HepG2 (cell line): ENCODE measurements around the gene C18orf63. TPM values are rescaled to one million over a fixed set of nuclear protein-coding genes. Genes with fewer than 3 reads are reported as not detected.

ENCODE experiments used
- FOXA3 ChIP-seq: IDR thresholded peaks from 2 replicates; pipeline ENCODE4 v1.6.1; 2016; ENCODE audit warnings: missing genetic modification reagents, missing compliant biosample characterization
- GLI4 ChIP-seq: sonication (generic); formaldehyde crosslinking; IDR thresholded peaks from 2 replicates; pipeline ENCODE4 v1.5.1; 2020; ENCODE audit warnings: missing genetic modification reagents, mild to moderate bottlenecking, moderate library complexity, borderline replicate concordance
- HDAC1 ChIP-seq: sonication (generic); formaldehyde crosslinking; IDR thresholded peaks from 2 replicates; pipeline ENCODE4 v1.5.1; 2020; ENCODE audit warnings: mild to moderate bottlenecking, missing genetic modification reagents
- HMG20B ChIP-seq: conservative IDR thresholded peaks from 2 replicates; pipeline ENCODE4 v1.6.1; 2016; ENCODE audit warnings: missing genetic modification reagents, missing compliant biosample characterization
- HNRNPLL ChIP-seq: fragments of 200-400 bp; formaldehyde crosslinking; IDR thresholded peaks from 2 replicates; pipeline ENCODE4 v1.6.1; 2017; ENCODE audit warnings: mild to moderate bottlenecking, low read depth, low read length; ENCODE audit not compliant: poor library complexity, severe bottlenecking
- KDM2A ChIP-seq: sonication (generic); formaldehyde crosslinking; IDR thresholded peaks from 2 replicates; pipeline ENCODE4 v1.4.0; 2020; ENCODE audit warnings: low read depth, missing genetic modification reagents, borderline replicate concordance
- MED1 ChIP-seq: sonication (generic); formaldehyde crosslinking; IDR thresholded peaks from 2 replicates; pipeline ENCODE4 v1.4.0; 2020; ENCODE audit warnings: missing genetic modification reagents
- MTA1 ChIP-seq: sonication (generic); formaldehyde crosslinking; IDR thresholded peaks from 2 replicates; pipeline ENCODE4 v1.4.0; 2020; ENCODE audit warnings: missing genetic modification reagents, mild to moderate bottlenecking, borderline replicate concordance
- MTA3 ChIP-seq: sonication (generic); formaldehyde crosslinking; IDR thresholded peaks from 2 replicates; pipeline ENCODE4 v1.4.0; 2020; ENCODE audit warnings: missing genetic modification reagents
- MZF1 ChIP-seq: sonication (generic); formaldehyde crosslinking; IDR thresholded peaks from 2 replicates; pipeline ENCODE4 v1.8.1; 2023; ENCODE audit warnings: mild to moderate bottlenecking, missing genetic modification reagents, borderline replicate concordance
- NFIC ChIP-seq: IDR thresholded peaks from 2 replicates; pipeline ENCODE4 v1.6.1; 2012; ENCODE audit warnings: mild to moderate bottlenecking, low read length, inconsistent platforms
- PHF21A ChIP-seq: sonication (generic); formaldehyde crosslinking; IDR thresholded peaks from 2 replicates; pipeline ENCODE4 v1.5.0; 2020; ENCODE audit warnings: mild to moderate bottlenecking, missing genetic modification reagents
- REPIN1 ChIP-seq: sonication (generic); formaldehyde crosslinking; IDR thresholded peaks from 2 replicates; pipeline ENCODE4 v1.8.0; 2022; ENCODE audit warnings: missing genetic modification reagents, low read depth, mild to moderate bottlenecking, borderline replicate concordance
- SALL1 ChIP-seq: sonication (generic); formaldehyde crosslinking; IDR thresholded peaks from 2 replicates; pipeline ENCODE4 v1.8.0; 2022; ENCODE audit warnings: mild to moderate bottlenecking, missing genetic modification reagents
- TCF7 ChIP-seq: sonication (generic); IDR thresholded peaks from 2 replicates; pipeline ENCODE4 v1.6.1; 2016; ENCODE audit warnings: antibody characterized with exemption, low read depth
- XRCC5 ChIP-seq: fragments of 200-400 bp; formaldehyde crosslinking; optimal IDR thresholded peaks from 2 replicates; pipeline ENCODE3; 2017; ENCODE audit warnings: mild to moderate bottlenecking, low read length
- YY1 ChIP-seq: IDR thresholded peaks from 2 replicates; pipeline ENCODE4 v1.6.1; 2011; ENCODE audit warnings: low read length, low read depth, moderate library complexity, mild to moderate bottlenecking; ENCODE audit not compliant: insufficient read depth, insufficient replicate concordance
- ZBTB7A ChIP-seq: sonication (generic); formaldehyde crosslinking; IDR thresholded peaks from 2 replicates; pipeline ENCODE4 v1.8.0; 2022; ENCODE audit warnings: mild to moderate bottlenecking, missing genetic modification reagents
- ZFP1 ChIP-seq: IDR thresholded peaks from 2 replicates; pipeline ENCODE4 v1.6.1; 2016
- ZFX ChIP-seq: sonication (generic); formaldehyde crosslinking; IDR thresholded peaks from 2 replicates; pipeline ENCODE4 v1.4.0; 2020; ENCODE audit warnings: mild to moderate bottlenecking, low read depth, missing genetic modification reagents, moderate library complexity
- ZNF225 ChIP-seq: sonication (generic); formaldehyde crosslinking; IDR thresholded peaks from 2 replicates; pipeline ENCODE4 v1.4.0; 2020; ENCODE audit warnings: mild to moderate bottlenecking, missing genetic modification reagents
- ZNF235 ChIP-seq: sonication (generic); formaldehyde crosslinking; IDR thresholded peaks from 2 replicates; pipeline ENCODE4 v1.8.1; 2023; ENCODE audit warnings: mild to moderate bottlenecking, missing genetic modification reagents, borderline replicate concordance
- polyA plus RNA-seq, 8 experiments: library from polyadenylated mRNA; depleted of rRNA in 3 of 8; stranded (reverse) in 7 of 8; unstranded in 1 of 8; fragments of >200 nt; fragmentation: Illumina TruSeq in 4 of 8; extraction: Trizol in 4 of 8; gene quantifications; 2 replicates each; pipeline versions ENCODE4 v1.2.1 to v1.2.3, GENCODE V29; 2011 to 2016; ENCODE audit warnings: low read depth in 4 of 8, missing spikeins in 1 of 8, mixed read lengths in 1 of 8; ENCODE audit not compliant: insufficient read depth in 1 of 8
- total RNA-seq, 5 experiments: library from RNA; depleted of rRNA; stranded (reverse); fragments of >200 nt; fragmentation: Illumina TruSeq; extraction: Trizol; gene quantifications; 2 replicates each; pipeline ENCODE4 v1.2.3, GENCODE V29; 2016; ENCODE audit warnings: low read depth in 1 of 5
- TF ChIP-seq, protein P1 (sequence below): sonication (generic); formaldehyde crosslinking; IDR thresholded peaks from 2 replicates; pipeline ENCODE4 v1.4.0; 2020; ENCODE audit warnings: missing genetic modification reagents
- TF ChIP-seq, protein P2 (sequence below): sonication (generic); formaldehyde crosslinking; conservative IDR thresholded peaks from 2 replicates; pipeline ENCODE4 v1.8.0; 2022; ENCODE audit warnings: missing genetic modification reagents

Gene C18orf63
- total and polyA plus RNA-seq, 2 of the 13 experiments (the other 11 are each of a cell fraction or from before 2014, with no cell fraction given): 0.01 TPM; not detected in 1

DNA sequence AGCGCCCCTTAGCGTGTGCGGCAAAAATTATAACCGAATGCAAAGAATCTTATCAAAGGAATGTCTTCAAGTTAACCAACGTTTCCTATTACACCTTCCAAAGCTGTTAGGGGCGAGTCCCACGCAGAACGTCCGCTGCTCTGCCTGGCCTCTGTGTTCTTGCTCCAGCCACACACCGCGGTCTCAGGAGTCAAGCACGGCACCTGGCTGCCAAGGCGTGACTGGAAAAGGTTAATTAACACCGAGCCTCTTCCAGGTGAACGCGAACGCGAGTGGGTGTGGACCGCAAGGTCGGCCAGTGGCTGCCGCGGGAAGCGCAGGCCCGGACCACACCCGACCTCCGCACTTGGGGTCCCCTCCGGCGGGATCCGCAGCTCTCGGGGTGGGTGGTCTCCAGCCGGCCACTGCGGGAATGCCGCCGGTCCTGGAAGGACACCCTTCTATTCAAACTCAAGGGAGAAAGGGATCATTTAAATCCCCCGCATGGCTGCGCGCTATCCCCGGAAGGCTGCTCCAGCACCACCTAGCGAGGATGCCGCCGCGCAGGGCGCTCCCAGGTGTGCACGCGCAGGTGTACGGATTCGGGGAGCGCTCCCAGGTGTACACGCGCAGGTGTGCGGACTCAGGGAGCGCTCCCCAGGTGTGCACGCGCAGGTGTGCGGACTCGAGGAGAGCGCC is 24.7 kb upstream of the C18orf63 start (continued):
- TF ChIP-seq HDAC1 (CRISPR knock-in tag) (peak; percentile 60), KDM2A (peak; percentile 62; the same call in 1 of the 2 replicates), ZFP1 (CRISPR knock-in tag) (no peak), GLI4 (CRISPR knock-in tag) (no peak), ZNF235 (no peak), ZFX (peak; percentile 59; the same call in 1 of the 2 replicates), TCF7 (no peak), REPIN1 (CRISPR knock-in tag) (0 out of 2 replicates have a peak, but pooled peaks have one; percentile 39), NFIC (no peak), MTA3 (no peak), PHF21A (CRISPR knock-in tag) (no peak), YY1 (peak; percentile 15), HNRNPLL (peak; percentile 77), XRCC5 (peak; percentile 31), HMG20B (CRISPR knock-in tag) (no peak), MTA1 (peak; percentile 89), MED1 (peak; percentile 44; the same call in 1 of the 2 replicates), ZBTB7A (CRISPR knock-in tag) (0 out of 2 replicates have a peak, but pooled peaks have one; percentile 26), ZNF225 (0 out of 2 replicates have a peak, but pooled peaks have one; percentile 13), MZF1 (CRISPR knock-in tag) (no peak), SALL1 (CRISPR knock-in tag) (peak; percentile 51), FOXA3 (CRISPR knock-in tag) (0 out of 2 replicates have a peak, but pooled peaks have one; percentile 9)
- TF ChIP-seq, protein P1, sequence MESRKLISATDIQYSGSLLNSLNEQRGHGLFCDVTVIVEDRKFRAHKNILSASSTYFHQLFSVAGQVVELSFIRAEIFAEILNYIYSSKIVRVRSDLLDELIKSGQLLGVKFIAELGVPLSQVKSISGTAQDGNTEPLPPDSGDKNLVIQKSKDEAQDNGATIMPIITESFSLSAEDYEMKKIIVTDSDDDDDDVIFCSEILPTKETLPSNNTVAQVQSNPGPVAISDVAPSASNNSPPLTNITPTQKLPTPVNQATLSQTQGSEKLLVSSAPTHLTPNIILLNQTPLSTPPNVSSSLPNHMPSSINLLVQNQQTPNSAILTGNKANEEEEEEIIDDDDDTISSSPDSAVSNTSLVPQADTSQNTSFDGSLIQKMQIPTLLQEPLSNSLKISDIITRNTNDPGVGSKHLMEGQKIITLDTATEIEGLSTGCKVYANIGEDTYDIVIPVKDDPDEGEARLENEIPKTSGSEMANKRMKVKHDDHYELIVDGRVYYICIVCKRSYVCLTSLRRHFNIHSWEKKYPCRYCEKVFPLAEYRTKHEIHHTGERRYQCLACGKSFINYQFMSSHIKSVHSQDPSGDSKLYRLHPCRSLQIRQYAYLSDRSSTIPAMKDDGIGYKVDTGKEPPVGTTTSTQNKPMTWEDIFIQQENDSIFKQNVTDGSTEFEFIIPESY (CRISPR knock-in tag): peak; percentile 54
- TF ChIP-seq, protein P2, sequence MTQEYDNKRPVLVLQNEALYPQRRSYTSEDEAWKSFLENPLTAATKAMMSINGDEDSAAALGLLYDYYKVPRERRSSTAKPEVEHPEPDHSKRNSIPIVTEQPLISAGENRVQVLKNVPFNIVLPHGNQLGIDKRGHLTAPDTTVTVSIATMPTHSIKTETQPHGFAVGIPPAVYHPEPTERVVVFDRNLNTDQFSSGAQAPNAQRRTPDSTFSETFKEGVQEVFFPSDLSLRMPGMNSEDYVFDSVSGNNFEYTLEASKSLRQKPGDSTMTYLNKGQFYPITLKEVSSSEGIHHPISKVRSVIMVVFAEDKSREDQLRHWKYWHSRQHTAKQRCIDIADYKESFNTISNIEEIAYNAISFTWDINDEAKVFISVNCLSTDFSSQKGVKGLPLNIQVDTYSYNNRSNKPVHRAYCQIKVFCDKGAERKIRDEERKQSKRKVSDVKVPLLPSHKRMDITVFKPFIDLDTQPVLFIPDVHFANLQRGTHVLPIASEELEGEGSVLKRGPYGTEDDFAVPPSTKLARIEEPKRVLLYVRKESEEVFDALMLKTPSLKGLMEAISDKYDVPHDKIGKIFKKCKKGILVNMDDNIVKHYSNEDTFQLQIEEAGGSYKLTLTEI (CRISPR knock-in tag): no peak
